Head of caudate nucleus (tissue), 42 donors: ENCODE data around the gene CCDC24.
A peak's percentile ranks its signal among the peaks of the same experiment; 100 is the strongest.

ENCODE experiments used
- DNase-seq, 42 donors: peaks; one replicate each; pipeline versions ENCODE4 v3.0.0 to v3.0.0-alpha.2; 2020 to 2021; ENCODE audit warnings: mixed read lengths in 7 of 42
- intact Hi-C: fragments of 100-400 bp; cut with DNase I; formaldehyde crosslinking; loops from one replicate; pipeline ENCODE4 v1.15.0; 2022

Gene CCDC24

DNA sequence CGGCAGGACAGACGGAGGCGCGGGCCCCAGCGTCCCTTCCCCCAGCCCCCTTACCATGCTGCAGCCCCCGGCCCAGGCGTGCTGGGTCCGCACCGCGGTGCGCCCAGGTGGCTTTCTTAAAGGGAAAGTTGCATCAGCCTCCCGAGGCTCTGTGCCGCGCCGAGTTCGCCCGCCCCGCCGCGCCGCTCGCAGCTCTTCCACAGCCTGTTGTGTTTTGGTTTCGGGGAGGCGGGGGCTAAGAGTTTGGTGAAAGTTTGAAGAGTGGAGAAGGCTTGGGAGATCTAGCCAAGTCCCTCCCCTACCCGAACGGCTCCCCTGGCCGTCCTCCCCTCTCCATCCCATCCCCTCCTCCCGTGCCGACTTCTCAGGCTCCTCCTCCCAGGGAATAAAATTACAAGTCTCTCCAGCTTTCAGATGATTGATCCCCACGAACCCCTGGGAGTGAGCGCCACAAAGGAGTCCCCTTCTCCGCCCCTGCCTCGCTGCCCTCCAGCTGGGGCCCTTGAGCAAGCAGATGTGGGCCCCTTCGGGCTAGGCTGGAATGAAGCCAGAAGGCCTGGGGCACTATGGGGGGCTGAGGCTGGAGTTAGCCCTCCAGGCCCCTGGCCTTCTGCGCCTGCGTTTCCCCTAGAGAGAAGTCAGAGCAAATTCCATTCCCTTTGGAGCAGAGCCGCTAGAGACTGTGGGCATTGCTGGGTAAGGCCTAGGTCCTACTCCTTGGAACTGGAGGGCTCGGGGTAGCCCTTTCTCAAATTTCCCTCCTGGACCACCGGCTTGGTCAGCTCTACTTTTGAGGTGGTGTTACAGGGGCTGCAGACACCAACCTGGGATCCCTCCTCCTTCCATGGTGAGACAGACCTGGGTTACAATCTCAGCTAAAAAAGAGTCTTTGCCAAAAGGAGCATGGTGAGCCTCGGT lies 40.1 kb downstream of the CCDC24 start, which contains the start of gene SLC6A9:
Gene SLC6A9, minus strand, starts transcription at position 211 of the 918 bp plus-strand sequence. CDS start 7,185 bp downstream, outside the sequence.
- intact Hi-C loops: loop anchor here (1.0 to 10.0 kb wide), 3 partner anchors 26 to 267 kb away; partner anchors contain the start of gene ARTN
- peak in 26 of 42 donors; percentile 34 to 74 (median 48) for DNase-seq

DNA sequence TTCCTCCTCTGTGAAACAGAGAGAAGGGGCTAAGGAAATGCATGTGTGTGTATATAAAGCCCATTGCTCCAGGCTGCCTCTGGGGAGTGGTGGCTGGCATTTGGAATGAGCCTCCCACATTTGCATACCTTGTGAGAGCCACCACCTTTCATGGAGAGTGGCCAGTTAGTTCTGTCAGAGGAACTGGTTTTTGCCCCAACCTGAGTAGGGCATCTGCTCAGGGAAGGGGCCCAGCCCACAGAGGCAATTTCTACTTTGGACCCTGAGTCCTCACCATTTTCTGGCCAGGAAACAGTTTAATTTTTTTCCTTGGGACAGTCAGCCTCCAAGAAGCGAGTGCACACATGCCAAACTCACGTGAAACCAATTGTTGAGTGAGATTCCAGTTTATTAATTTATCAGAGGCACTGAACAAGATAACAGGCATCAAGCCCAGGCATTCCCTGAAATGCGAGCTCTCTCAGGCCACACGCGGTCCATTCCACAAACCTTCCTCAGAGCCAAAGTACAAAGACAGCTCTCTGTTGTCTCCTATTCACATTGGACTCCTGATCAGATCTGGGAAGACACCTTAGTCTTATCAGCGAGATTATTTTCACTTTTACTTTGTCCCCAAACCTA lies 40.9 kb downstream of the CCDC24 start:
- intact Hi-C loops: loop anchor here (10.0 kb wide), 2 partner anchors 97 to 267 kb away; partner anchors contain the start of gene ARTN
- DNase-seq: peak in 1 of 42 donors; percentile 19

DNA sequence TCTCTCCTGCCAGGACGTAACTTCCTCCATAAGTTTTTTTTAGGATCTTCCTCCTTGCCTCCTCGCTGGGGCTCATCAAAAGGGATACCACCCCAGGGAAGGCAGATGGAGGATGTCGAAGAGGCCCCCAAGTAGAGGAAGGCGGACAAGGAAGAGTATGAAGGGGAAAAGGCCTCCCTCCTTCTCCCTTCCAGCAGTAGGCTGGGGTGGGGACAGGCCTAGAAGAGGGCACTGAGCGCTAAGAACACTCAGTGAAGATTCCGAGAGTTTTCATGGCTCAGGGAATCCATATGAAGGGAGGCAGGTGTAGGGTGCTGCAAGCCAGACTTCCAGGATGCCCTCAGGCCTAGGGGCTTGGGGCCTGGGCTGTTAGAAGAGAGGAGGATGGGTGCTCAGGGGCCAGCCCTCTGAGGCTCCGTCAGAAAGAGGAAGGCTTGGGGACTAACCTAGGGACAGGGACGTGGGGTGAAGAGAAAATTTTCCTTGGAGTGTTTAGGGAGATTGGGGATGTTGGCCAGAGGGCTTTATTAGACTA lies 41.7 kb downstream of the CCDC24 start:
- intact Hi-C loops: loop anchor here (10.0 kb wide), 2 partner anchors 98 to 268 kb away; partner anchors contain the start of gene ARTN
- DNase-seq: peak in 1 of 42 donors; percentile 27

DNA sequence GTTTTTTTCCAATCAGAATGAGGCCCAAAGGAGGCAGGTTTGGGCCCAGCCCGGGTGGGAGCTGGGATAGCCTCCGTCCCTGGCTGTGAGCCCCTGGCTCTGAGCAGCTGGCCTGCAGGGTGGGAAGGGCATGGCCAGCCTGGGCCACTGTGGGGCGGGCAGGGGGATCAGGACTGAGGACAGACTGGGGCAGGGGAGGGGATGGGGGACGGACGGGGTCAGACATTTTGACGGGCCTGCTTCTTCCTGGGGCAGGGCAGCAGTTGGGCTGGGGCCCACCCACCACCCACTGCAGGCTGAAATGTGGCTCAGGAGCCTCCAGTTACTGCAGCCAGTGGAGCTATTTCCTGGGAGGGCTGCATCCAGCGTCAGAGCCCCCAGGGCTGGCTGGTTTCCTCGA lies 42.4 kb downstream of the CCDC24 start:
- DNase-seq: peak in 1 of 42 donors; percentile 31
- intact Hi-C loops: loop anchor here (10.0 kb wide), 2 partner anchors 99 to 269 kb away; partner anchors contain the start of gene ARTN

DNA sequence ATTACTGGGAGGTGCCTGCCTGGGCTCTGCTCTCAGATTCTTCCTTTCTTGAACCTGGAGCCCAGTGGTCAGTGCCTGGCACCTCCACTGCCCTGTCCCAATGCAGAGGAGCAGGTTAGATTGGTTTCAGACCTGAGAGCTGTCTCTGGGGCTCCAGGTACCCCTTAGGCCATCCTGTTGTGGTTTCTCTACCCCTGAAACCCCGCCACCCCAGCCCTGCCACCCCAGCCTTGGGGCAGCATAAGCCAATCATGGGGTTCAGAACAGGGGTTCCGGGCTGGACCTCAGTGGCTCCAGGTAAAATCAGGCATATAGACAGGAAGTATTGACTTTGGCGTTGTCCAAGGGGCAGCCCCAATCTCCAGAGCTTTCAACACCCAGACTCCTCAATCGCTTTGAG lies 43.0 kb downstream of the CCDC24 start:
- intact Hi-C loops: loop anchor here (10.0 kb wide), 2 partner anchors 100 to 270 kb away; partner anchors contain the start of gene ARTN
- no peak for DNase-seq

DNA sequence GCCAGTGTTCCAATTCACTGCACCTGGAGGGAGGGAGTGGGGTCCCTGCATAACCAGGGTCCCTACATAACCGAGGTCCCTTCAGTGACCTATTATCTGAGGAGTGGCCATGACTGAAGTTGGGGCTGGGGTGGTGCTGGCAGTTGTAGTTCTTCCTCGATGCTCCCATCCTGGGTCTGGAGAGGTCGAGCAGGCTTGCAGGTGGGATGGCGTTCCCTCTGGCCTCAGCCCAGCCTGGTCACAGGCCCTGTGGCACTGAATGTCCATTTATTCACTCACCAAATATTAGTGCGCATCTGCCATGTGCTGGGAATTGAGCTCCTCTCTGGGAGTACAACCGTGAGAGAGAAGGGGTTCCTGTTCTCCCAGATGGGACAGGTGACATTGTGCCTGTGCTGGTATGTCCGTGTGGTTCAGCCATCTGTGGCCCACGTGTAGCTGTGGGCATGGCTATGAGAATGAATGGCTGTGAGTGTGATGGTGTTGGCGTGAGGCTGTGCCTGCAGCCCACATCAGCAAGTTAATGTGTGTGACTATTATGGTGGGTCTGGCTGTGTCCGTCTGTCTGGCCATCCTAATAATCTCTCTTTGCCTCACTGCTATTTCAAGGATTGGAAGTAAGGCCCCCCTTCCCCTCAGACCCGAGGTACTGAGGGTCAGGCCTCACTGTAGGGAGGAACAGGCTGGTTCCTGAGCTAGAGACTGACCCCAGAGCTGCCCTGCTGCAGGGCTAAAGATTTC lies 43.7 kb downstream of the CCDC24 start:
- intact Hi-C loops: loop anchor here (10.0 kb wide), 2 partner anchors 100 to 270 kb away; partner anchors contain the start of gene ARTN

DNA sequence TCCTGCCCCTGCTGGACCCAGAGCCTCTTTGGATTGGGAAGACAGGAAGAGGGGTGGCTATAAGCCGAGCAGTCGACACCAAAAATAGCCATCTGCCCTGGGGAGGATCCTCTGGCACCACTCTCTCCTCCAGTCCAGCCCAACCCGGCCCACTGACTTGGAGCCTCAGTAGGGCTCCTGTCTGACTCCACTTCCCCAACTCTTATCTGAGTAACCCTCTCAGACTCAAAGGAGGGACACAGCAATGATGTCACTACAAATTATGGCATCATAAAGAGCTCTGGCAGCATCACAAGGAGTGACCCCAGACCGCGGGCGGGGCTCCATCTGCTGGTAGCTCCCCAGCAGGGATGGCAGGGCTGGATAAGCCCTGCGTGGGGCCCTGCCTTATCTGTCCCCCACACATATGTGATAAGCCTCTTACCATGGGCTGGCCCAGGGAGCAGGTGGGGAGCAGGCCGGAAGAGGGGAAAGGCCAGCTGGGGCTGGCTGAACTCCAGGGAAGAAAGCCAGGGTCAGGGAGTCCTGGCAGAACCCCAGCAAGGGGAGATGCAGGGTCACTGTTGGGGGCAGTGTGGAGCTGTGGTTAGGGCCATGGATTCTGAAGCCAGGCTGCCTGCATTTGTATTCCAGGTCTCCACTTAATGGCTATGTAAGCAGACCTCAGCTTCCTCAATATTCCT lies 44.5 kb downstream of the CCDC24 start:
- intact Hi-C loops: loop anchor here (10.0 kb wide), 2 partner anchors 101 to 271 kb away; partner anchors contain the start of gene ARTN
- peak in 7 of 42 donors; percentile 18 to 73 (median 42) for DNase-seq

More for the DNA sequence above, 43.7 kb downstream of the CCDC24 start:
- no peak for DNase-seq

DNA sequence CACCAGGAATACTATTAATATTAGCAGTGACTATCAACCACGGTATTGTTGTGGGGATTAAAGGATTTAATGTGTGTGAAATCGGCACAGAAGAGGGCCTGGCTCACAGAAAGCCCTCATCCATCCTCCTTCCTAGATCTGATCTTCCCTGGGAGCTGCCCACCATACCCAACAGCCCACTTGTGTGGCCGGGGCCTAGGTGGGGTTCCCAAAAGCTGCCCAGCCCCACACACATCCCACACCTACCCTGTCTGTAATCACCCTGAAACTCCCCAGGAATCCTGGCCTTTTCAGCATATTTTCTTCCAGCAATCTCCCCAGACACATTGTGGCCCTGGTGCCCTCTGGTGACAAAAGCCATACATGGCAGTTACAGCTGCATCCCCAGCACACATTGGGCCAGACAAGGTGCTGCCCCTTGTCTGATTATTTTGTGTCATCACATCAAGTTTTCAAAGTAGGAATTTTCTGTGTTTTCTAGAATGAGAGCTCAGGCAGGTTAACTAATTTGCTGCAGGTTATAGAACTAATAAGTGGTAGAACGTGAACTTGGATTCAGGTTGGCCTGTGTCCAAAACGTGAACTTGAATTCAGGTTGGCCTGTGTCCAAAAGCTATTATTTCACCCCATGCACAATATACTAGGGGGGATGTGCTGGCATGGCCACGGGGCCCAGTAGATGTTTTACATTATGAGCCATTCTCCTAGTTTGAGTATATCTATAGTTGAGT lies 45.2 kb downstream of the CCDC24 start:
- intact Hi-C loops: loop anchor here (10.0 kb wide), 2 partner anchors 102 to 272 kb away; partner anchors contain the start of gene ARTN
- DNase-seq: peak; percentile 69 to 93 (median 84)

DNA sequence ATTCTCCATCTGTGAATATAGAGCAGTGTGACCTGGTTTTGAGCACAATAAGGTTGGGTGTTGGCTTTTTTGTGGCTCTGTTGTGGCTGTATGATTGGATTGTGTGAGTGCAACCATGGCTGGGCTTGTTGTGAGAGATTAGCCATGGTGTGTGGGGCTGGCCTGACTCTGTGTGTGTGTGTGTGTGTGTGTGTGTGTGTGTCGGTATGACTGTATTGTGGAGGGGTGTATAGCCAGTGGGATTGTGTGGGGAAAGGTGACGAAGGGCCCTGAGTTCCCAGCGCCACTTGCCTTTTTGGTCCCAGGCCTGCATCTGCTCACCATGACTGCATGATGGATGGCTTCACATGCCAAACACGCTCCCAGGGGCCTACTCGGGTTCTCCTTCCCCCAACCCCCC lies 45.8 kb downstream of the CCDC24 start:
- DNase-seq: no peak
- intact Hi-C loops: loop anchor here (10.0 kb wide), 2 partner anchors 102 to 272 kb away; partner anchors contain the start of gene ARTN

DNA sequence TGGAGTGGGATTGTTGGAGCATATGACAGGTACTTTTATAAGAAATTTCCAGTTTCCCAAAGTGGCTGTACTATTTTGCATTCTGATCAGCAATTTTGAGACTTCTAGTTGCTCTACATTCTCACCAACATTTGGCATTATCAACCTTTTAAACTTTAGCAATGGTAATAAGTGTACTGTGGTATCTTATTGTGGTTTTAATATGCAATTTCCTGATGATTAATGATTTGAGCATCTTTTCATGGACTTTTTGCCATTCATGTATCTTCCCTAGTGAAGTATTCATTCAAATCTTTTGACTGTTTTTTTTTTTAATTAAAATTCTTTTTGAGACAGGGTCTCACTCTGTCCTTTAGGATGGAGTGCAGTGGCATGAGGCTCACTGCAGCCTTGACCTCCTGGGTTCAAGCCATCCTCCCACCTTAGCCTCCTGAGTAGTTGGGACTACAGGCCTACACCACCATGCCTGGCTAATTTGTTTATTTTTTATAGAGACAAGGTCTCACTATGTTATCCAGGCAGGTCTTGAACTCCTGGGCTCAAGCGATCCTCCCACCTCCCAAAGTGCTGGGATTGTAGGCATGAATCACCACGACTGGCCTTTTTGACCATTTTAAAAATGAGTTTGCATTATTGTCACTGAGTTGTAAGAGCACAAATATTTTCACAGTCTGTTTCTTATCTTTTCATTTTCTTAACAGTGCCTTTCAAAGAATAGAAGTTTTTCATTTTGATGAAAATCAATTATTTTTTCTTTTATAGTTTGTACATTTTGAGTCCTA lies 47.7 kb downstream of the CCDC24 start:
- no peak for DNase-seq
- intact Hi-C loops: loop anchor here (10.0 kb wide), 2 partner anchors 104 to 274 kb away; partner anchors contain the start of gene ARTN

DNA sequence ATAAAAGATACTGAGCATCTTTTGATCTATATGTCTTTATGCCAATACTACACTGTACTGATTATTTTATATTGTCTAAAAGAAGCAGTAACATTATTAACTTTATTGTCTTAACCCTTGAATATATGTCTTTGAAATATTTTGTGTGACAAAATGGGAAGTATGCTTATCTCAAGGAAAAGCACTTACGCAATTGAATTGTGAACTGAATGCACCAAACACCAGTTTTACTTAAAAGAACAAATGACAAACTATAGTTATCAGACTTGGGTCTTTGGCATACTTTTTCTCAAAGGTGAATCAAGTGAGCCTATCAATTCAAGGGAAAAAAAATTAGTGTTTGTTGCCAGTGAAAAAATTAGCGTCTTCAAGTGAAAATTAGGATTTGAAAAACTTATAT lies 49.0 kb downstream of the CCDC24 start:
- no peak for DNase-seq
- intact Hi-C loops: no loop called here

DNA sequence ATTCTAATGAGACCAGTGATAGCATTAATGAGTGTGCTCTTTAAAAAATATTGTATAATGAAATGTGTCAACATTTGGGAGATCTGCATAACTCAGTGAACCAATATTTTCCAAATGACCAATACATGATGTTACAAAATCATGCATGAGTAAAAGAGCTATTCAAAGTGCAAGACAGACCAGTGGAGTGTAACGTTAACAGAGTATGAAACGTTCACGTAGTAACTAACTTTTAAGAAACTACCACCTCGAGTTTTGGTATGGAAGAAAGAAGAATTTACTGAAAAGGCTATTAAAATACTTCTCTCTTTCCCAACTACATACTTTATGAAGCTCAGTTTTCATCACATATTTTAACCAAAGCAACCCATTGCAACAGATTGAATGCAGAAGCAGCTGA lies 49.4 kb downstream of the CCDC24 start:
- intact Hi-C loops: no loop called here
- no peak for DNase-seq

DNA sequence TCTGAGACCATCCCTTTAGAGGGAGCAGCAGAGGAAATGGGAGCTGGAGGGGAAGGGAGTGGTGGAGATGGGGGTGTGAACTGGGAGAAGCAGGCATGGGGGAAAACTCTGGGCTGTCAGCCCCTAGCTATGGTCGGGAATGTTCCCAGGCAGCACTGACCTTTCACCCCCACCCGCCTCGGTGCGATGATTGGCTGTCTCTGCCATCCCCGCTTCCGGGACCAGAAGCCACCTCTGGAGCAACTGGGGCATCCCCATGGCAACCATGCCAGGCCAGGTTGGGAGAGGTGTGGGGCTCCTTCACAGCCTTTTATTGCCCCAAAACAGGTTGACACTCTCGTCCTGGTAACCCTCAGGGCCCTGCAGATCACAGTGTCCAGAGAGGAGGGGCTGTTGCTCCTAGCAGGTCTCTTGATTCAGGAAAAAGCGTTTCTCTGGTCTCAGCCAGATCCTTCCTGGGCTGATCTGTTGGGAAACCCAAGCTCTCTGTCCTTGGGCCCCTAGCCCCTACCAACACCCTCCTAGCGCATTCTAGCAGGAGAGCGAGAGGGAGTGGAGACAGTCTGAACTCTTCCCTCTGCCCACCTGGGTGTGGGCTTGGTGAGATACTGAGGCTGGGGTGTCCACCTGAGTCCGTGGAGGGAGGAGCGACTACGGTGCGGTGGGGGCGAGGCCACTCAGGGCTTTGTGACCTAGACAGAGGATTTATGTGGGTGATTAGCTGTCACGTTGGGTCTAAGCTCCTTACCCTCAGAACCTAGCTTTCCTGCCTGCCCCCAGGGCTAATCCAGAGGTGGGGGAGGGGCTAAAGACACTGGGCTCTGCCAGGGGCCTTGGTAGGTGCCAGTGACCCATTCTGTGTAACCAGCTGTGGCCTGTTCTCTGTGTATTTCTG lies 52.0 kb downstream of the CCDC24 start:
- intact Hi-C loops: no loop called here
- DNase-seq: peak in 1 of 42 donors; percentile 21

DNA sequence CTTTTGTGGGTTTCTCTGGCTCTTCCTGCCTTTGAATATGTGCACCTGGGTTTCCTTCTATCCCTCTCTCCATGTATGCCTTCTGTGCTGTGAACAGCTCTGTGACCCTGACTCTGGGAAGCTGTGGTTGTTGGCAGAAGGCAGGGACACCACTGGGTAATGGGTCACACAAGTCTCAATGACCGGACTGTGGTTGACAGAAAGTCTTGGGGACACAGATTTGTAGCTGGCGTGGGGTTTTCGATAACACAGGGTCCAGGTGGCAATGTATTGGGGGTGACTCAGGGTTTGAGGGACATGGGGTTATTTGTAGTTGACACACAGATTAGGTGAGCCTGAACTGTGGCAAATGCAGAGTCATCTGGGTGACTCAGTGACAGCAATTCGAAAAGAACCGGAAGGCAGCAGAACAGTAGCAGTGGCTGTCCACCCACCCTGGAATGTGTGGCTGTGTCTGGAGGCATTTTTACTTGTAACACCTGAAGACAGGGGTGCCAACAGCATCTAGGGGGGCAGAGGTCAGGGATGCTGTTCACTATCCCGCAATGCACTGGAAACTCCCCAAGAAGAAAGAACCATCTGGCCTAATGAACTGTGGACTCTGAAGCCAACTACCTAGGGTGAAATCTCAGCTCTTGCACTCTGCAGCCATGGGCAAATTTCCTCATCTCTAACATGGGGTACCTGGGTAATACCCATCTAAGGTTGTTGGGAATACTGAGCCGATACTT lies 52.8 kb downstream of the CCDC24 start:
- peak in 1 of 42 donors; percentile 12 for DNase-seq
- intact Hi-C loops: no loop called here

DNA sequence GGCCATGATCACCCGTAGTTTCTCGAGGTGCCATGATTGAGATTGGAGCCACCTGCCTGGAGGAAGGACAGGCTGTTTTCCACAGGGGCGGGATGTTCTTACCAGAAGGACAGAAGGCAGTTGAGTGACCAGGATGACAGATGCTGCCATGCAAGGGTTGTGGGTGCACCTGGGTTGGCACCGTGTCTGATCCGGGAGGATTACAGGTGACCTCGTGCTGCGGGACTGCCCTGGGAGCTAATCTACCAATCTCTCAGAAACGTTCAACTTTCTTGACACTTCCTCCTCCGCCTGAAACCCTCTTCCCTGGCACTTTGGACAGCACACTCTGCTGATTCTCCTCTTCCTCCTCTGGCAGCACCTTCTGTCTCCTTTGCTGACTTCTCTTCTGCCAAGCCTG lies 53.7 kb downstream of the CCDC24 start:
- intact Hi-C loops: no loop called here
- DNase-seq: peak in 1 of 42 donors; percentile 27
